Keratinocyte (primary cell): ENCODE measurements around the gene HS6ST3.

Experiments
- EZH2 ChIP-seq: IDR thresholded peaks from one replicate; pipeline ENCODE4 v1.6.1; 2012; ENCODE audit warnings: inconsistent platforms, mild to moderate bottlenecking, low read length, moderate library complexity
- TF ChIP-seq, protein P1 (sequence below), 3 experiments: IDR thresholded peaks in 1 of 3; conservative IDR thresholded peaks in 1 of 3; optimal IDR thresholded peaks in 1 of 3; 2 replicates in 2 of 3; 3 replicates in 1 of 3; pipeline versions ENCODE3 to v1.5.1; 2011; ENCODE audit warnings: low read length in 3 of 3, mild to moderate bottlenecking in 3 of 3, moderate library complexity in 2 of 3, control low read depth in 1 of 3, inconsistent platforms in 1 of 3; ENCODE audit not compliant: insufficient read depth in 2 of 3; ENCODE audit errors: extremely low read depth in 1 of 3

DNA sequence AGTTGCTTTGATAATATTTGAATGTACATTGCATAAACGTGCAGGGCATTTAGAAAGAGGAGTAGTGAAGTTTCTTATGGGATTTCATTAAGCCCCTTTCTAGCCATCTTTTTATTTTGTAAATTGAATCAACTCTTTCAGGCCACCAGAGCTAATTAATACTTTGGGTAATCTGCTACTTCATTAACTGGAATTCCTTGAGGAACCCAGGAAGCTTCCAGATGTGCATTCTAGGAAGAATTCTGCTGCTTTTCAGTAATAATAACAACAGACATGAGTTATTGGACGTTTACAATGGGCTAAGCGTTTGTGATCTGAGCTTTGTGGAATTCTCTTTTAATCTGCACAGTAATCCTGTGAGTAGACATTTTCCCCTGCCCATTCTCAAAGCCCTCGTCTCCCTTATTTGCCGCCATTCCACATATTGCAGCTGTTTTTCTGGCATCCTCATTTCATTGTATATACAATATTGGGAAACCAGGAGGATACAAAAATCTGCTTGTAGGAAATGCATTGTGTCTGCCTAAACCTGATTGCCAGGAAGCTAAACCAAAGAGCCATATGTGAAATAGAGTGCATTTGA is 103.9 kb downstream of the HS6ST3 start:
- TF ChIP-seq, protein P1, sequence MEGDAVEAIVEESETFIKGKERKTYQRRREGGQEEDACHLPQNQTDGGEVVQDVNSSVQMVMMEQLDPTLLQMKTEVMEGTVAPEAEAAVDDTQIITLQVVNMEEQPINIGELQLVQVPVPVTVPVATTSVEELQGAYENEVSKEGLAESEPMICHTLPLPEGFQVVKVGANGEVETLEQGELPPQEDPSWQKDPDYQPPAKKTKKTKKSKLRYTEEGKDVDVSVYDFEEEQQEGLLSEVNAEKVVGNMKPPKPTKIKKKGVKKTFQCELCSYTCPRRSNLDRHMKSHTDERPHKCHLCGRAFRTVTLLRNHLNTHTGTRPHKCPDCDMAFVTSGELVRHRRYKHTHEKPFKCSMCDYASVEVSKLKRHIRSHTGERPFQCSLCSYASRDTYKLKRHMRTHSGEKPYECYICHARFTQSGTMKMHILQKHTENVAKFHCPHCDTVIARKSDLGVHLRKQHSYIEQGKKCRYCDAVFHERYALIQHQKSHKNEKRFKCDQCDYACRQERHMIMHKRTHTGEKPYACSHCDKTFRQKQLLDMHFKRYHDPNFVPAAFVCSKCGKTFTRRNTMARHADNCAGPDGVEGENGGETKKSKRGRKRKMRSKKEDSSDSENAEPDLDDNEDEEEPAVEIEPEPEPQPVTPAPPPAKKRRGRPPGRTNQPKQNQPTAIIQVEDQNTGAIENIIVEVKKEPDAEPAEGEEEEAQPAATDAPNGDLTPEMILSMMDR (optimal IDR thresholded peaks at IDR 0.05 in 1 of 3, IDR thresholded peaks at IDR 0.05 in 1 of 3, conservative IDR thresholded peaks at IDR 0.05 in 1 of 3; ENCODE audit: extremely low read depth in 1 of 3, insufficient read depth in 2 of 3, low read length in 3 of 3): no peak
- no peak for TF ChIP-seq EZH2
